ENCODE data around the gene AGPAT4. TPM values are rescaled to one million over a fixed set of nuclear protein-coding genes. Genes with fewer than 3 reads are reported as not detected.

AGPAT4 gene
- total RNA-seq, 1 experiment from 2014 or later, result 3.6 TPM

GRCh38 chr6:161162722-161163121 is 111.1 kb downstream of the AGPAT4 start:
- no peak for DNase-seq (ENCODE audit: low read depth)
- in situ Hi-C loops (cut with HindIII; ENCODE audit: low pct_unique_long_range_greater_than_20kb, low sequenced_read_pairs), result no loop called here

GRCh38 chr6:161161889-161162624 is 111.8 kb downstream of the AGPAT4 start:
- in situ Hi-C loops (cut with HindIII; ENCODE audit: low pct_unique_long_range_greater_than_20kb, low sequenced_read_pairs), result no loop called here

GRCh38 chr6:161161121-161161520 is 112.7 kb downstream of the AGPAT4 start:
- in situ Hi-C loops (cut with HindIII; ENCODE audit: low pct_unique_long_range_greater_than_20kb, low sequenced_read_pairs), result no loop called here
- DNase-seq (ENCODE audit: low read depth), result no peak

More at GRCh38 chr6:161161889-161162624, 111.8 kb downstream of the AGPAT4 start:
- no peak for DNase-seq (ENCODE audit: low read depth)

- in situ Hi-C loops (cut with HindIII; ENCODE audit: low pct_unique_long_range_greater_than_20kb, low sequenced_read_pairs), result no loop called here
Observed at GRCh38 chr6:161154796-161155335, 119.0 kb downstream of the AGPAT4 start.

GRCh38 chr6:161153725-161154124 is 120.1 kb downstream of the AGPAT4 start:
- no peak for DNase-seq (ENCODE audit: low read depth)
- in situ Hi-C loops (cut with HindIII; ENCODE audit: low pct_unique_long_range_greater_than_20kb, low sequenced_read_pairs), result no loop called here

More at GRCh38 chr6:161154796-161155335, 119.0 kb downstream of the AGPAT4 start:
- DNase-seq (ENCODE audit: low read depth), result no peak

- in situ Hi-C loops (cut with HindIII; ENCODE audit: low pct_unique_long_range_greater_than_20kb, low sequenced_read_pairs), result no loop called here
- no peak for DNase-seq (ENCODE audit: low read depth)
Observed at GRCh38 chr6:161152907-161153662, 120.8 kb downstream of the AGPAT4 start.

- DNase-seq (ENCODE audit: low read depth), result no peak
- in situ Hi-C loops (cut with HindIII; ENCODE audit: low pct_unique_long_range_greater_than_20kb, low sequenced_read_pairs), result no loop called here
Observed at GRCh38 chr6:161152527-161152862, 121.4 kb downstream of the AGPAT4 start.

- no peak for DNase-seq (ENCODE audit: low read depth)
- in situ Hi-C loops (cut with HindIII; ENCODE audit: low pct_unique_long_range_greater_than_20kb, low sequenced_read_pairs), result no loop called here
Observed at GRCh38 chr6:161151660-161152526, 122.0 kb downstream of the AGPAT4 start.

GRCh38 chr6:161151059-161151645 is 122.7 kb downstream of the AGPAT4 start:
- in situ Hi-C loops (cut with HindIII; ENCODE audit: low pct_unique_long_range_greater_than_20kb, low sequenced_read_pairs), result no loop called here

GRCh38 chr6:161150566-161150965 is 123.3 kb downstream of the AGPAT4 start:
- in situ Hi-C loops (cut with HindIII; ENCODE audit: low pct_unique_long_range_greater_than_20kb, low sequenced_read_pairs), result no loop called here
- no peak for DNase-seq (ENCODE audit: low read depth)

More at GRCh38 chr6:161151059-161151645, 122.7 kb downstream of the AGPAT4 start:
- DNase-seq (ENCODE audit: low read depth), result no peak

GRCh38 chr6:161150136-161150535 is 123.7 kb downstream of the AGPAT4 start:
- in situ Hi-C loops (cut with HindIII; ENCODE audit: low pct_unique_long_range_greater_than_20kb, low sequenced_read_pairs), result no loop called here
- DNase-seq (ENCODE audit: low read depth), result no peak

- no peak for DNase-seq (ENCODE audit: low read depth)
- in situ Hi-C loops (cut with HindIII; ENCODE audit: low pct_unique_long_range_greater_than_20kb, low sequenced_read_pairs), result no loop called here
Observed at GRCh38 chr6:161143663-161144430, 130.0 kb downstream of the AGPAT4 start.

- no peak for DNase-seq (ENCODE audit: low read depth)
- in situ Hi-C loops (cut with HindIII; ENCODE audit: low pct_unique_long_range_greater_than_20kb, low sequenced_read_pairs), result no loop called here
Observed at GRCh38 chr6:161142957-161143296, 130.9 kb downstream of the AGPAT4 start.

GRCh38 chr6:161141173-161141572 is 132.7 kb downstream of the AGPAT4 start:
- no peak for DNase-seq (ENCODE audit: low read depth)
- in situ Hi-C loops (cut with HindIII; ENCODE audit: low pct_unique_long_range_greater_than_20kb, low sequenced_read_pairs), result no loop called here

GRCh38 chr6:161140554-161140875 is 133.3 kb downstream of the AGPAT4 start:
- in situ Hi-C loops (cut with HindIII; ENCODE audit: low pct_unique_long_range_greater_than_20kb, low sequenced_read_pairs), result no loop called here
- DNase-seq (ENCODE audit: low read depth), result no peak

- DNase-seq (ENCODE audit: low read depth), result peak; percentile 55
- in situ Hi-C loops (cut with HindIII; ENCODE audit: low pct_unique_long_range_greater_than_20kb, low sequenced_read_pairs), result no loop called here
Observed at GRCh38 chr6:161139766-161140553, 133.9 kb downstream of the AGPAT4 start.

- in situ Hi-C loops (cut with HindIII; ENCODE audit: low pct_unique_long_range_greater_than_20kb, low sequenced_read_pairs), result no loop called here
- DNase-seq (ENCODE audit: low read depth), result no peak
Observed at GRCh38 chr6:161139304-161139765, 134.5 kb downstream of the AGPAT4 start.

All from Caki2 (cell line).